H9 (cell line): ENCODE data around the gene RPEL1. TPM values are rescaled to one million over a fixed set of nuclear protein-coding genes. Genes with fewer than 3 reads are reported as not detected.

Source experiments
- DNase-seq: peaks from one replicate; pipeline ENCODE4 v3.0.0-alpha.2; 2017
- H2AFZ ChIP-seq: one replicate; pipeline ENCODE4 v1.6.1; 2013; ENCODE audit warnings: mild to moderate bottlenecking, low read length, control low read depth, moderate library complexity
- H2AK5ac ChIP-seq: 2 replicates; pipeline ENCODE4 v1.6.1; 2013; ENCODE audit warnings: low read length, control low read depth, mixed read lengths; ENCODE audit not compliant: insufficient read length
- H2BK120ac ChIP-seq: one replicate; pipeline ENCODE4 v1.6.1; 2013; ENCODE audit warnings: low read depth, mild to moderate bottlenecking, low read length, control low read depth, inconsistent platforms; ENCODE audit not compliant: poor library complexity, severe bottlenecking
- H2BK12ac ChIP-seq: 2 replicates; pipeline ENCODE4 v1.6.1; 2013; ENCODE audit warnings: low read length, control low read depth, mixed read lengths, low read depth; ENCODE audit not compliant: insufficient read length
- H2BK15ac ChIP-seq: 2 replicates; pipeline ENCODE4 v1.6.1; 2013; ENCODE audit warnings: low read depth, low read length, control low read depth
- H2BK20ac ChIP-seq: one replicate; pipeline ENCODE4 v1.6.1; 2013; ENCODE audit warnings: low read depth, mild to moderate bottlenecking, low read length, control low read depth, inconsistent platforms; ENCODE audit not compliant: poor library complexity, severe bottlenecking
- H2BK5ac ChIP-seq: 2 replicates; pipeline ENCODE4 v1.6.1; 2013; ENCODE audit warnings: low read length, control low read depth, mixed read lengths; ENCODE audit not compliant: insufficient read length
- H3K14ac ChIP-seq: 2 replicates; pipeline ENCODE4 v1.6.1; 2013; ENCODE audit warnings: low read length, control low read depth; ENCODE audit not compliant: insufficient read depth
- H3K18ac ChIP-seq: 2 replicates; pipeline ENCODE4 v1.6.1; 2013; ENCODE audit warnings: low read depth, mild to moderate bottlenecking, mixed read lengths, low read length, control low read depth; ENCODE audit not compliant: insufficient read length
- H3K23ac ChIP-seq: 2 replicates; pipeline ENCODE4 v1.6.1; 2013; ENCODE audit warnings: low read length, control low read depth, mixed read lengths, low read depth; ENCODE audit not compliant: insufficient read length
- H3K23me2 ChIP-seq: 2 replicates; pipeline ENCODE4 v1.6.1; 2013; ENCODE audit warnings: low read depth, mild to moderate bottlenecking, mixed read lengths, low read length, control low read depth; ENCODE audit not compliant: insufficient read length, poor library complexity, severe bottlenecking
- H3K27ac ChIP-seq: 2 replicates; pipeline ENCODE4 v1.5.1; 2013; ENCODE audit warnings: low read length, control low read depth, mixed read lengths, low read depth; ENCODE audit not compliant: insufficient read length
- H3K27me3 ChIP-seq: 2 replicates; pipeline ENCODE4 v1.6.1; 2013; ENCODE audit warnings: low read length, control low read depth, inconsistent platforms; ENCODE audit not compliant: insufficient read depth
- H3K4ac ChIP-seq: 2 replicates; pipeline ENCODE4 v1.6.1; 2013; ENCODE audit warnings: low read depth, mild to moderate bottlenecking, control low read depth, inconsistent platforms, low read length, moderate library complexity
- H3K4me1 ChIP-seq: 2 replicates; pipeline ENCODE4 v1.6.1; 2013; ENCODE audit warnings: low read length, control low read depth, inconsistent platforms; ENCODE audit not compliant: insufficient read depth
- H3K4me2 ChIP-seq: 2 replicates; pipeline ENCODE4 v1.6.1; 2013; ENCODE audit warnings: low read length, control low read depth, mixed read lengths; ENCODE audit not compliant: insufficient read length, insufficient read depth
- H3K56ac ChIP-seq: 2 replicates; pipeline ENCODE4 v1.6.1; 2013; ENCODE audit warnings: low read depth, mild to moderate bottlenecking, mixed read lengths, low read length, control low read depth; ENCODE audit not compliant: insufficient read length
- H3K79me1 ChIP-seq: 2 replicates; pipeline ENCODE4 v1.6.1; 2013; ENCODE audit warnings: low read depth, mild to moderate bottlenecking, moderate library complexity, low read length, control low read depth, inconsistent platforms; ENCODE audit not compliant: insufficient read depth, poor library complexity, severe bottlenecking
- H3K79me2 ChIP-seq: 2 replicates; pipeline ENCODE4 v1.6.1; 2013; ENCODE audit warnings: low read length, control low read depth, inconsistent platforms; ENCODE audit not compliant: insufficient read depth
- H3K9ac ChIP-seq: 2 replicates; pipeline ENCODE4 v1.6.1; 2013; ENCODE audit warnings: low read length, control low read depth, mixed read lengths; ENCODE audit not compliant: insufficient read length; ENCODE audit errors: extremely low read depth
- H3K9me3 ChIP-seq: one replicate; pipeline ENCODE4 v1.6.1; 2013; ENCODE audit warnings: low read depth, low read length, inconsistent platforms; ENCODE audit not compliant: control insufficient read depth
- H3T11ph ChIP-seq: one replicate; pipeline ENCODE4 v1.6.1; 2013; ENCODE audit warnings: mild to moderate bottlenecking, low read length, control low read depth, inconsistent platforms
- H4K20me1 ChIP-seq: one replicate; pipeline ENCODE4 v1.6.1; 2013; ENCODE audit not compliant: control insufficient read depth, insufficient read length, insufficient read depth
- H4K5ac ChIP-seq: 2 replicates; pipeline ENCODE4 v1.6.1; 2013; ENCODE audit warnings: low read depth, mild to moderate bottlenecking, mixed read lengths, low read length, control low read depth; ENCODE audit not compliant: insufficient read length
- H4K8ac ChIP-seq: replicated peaks from 2 replicates; pipeline ENCODE4 v1.6.1; 2013; ENCODE audit warnings: low read length, control low read depth, mixed read lengths, low read depth; ENCODE audit not compliant: insufficient read length
- H4K91ac ChIP-seq: 2 replicates; pipeline ENCODE4 v1.6.1; 2013; ENCODE audit warnings: low read depth, mild to moderate bottlenecking, moderate library complexity, mixed read lengths, low read length, control low read depth; ENCODE audit not compliant: insufficient read length
- H3K27ac Mint-ChIP-seq, 3 experiments: 2 replicates in 2 of 3; 3 replicates in 1 of 3; pipeline ENCODE4 v1.8.0; 2020 to 2021; ENCODE audit warnings: mixed read lengths in 3 of 3, mild to moderate bottlenecking in 1 of 3, moderate library complexity in 1 of 3
- H3K27me3 Mint-ChIP-seq: 2 replicates; pipeline ENCODE4 v1.8.0; 2021; ENCODE audit warnings: low read depth, mild to moderate bottlenecking, moderate library complexity, mixed read lengths
- H3K36me3 Mint-ChIP-seq, 3 experiments: 2 replicates in 2 of 3; 3 replicates in 1 of 3; pipeline ENCODE4 v1.8.0; 2020 to 2021; ENCODE audit warnings: low read depth in 3 of 3, mixed read lengths in 3 of 3; ENCODE audit not compliant: insufficient read depth in 1 of 3
- H3K4me1 Mint-ChIP-seq, 2 experiments: 2 replicates each; pipeline ENCODE4 v1.8.0; 2020; ENCODE audit warnings: mixed read lengths in 2 of 2
- H3K4me3 Mint-ChIP-seq, 2 experiments: 2 replicates in 1 of 2; 3 replicates in 1 of 2; pipeline ENCODE4 v1.8.0; 2020 to 2021; ENCODE audit warnings: mild to moderate bottlenecking in 2 of 2, mixed read lengths in 2 of 2, moderate library complexity in 1 of 2
- H3K9me3 Mint-ChIP-seq, 2 experiments: 2 replicates in 1 of 2; 3 replicates in 1 of 2; pipeline ENCODE4 v1.8.0; 2020; ENCODE audit warnings: mild to moderate bottlenecking in 2 of 2, mixed read lengths in 2 of 2, moderate library complexity in 1 of 2
- WGBS: extraction: QIAGEN DNeasy Blood & Tissue Kit; methylation state at CpG from one replicate; pipeline ENCODE4 v1.1.7; 2013; ENCODE audit warnings: missing lambda C conversion rate, low lambda C conversion rate, mixed read lengths; ENCODE audit not compliant: insufficient read length; ENCODE audit errors: extremely low coverage; 5-methylcytosine and 5-hydroxymethylcytosine counted together
- total RNA-seq: library from RNA; stranded (reverse); gene quantifications from 2 replicates; pipeline ENCODE4 v1.2.1, GENCODE V29; 2021
- TF ChIP-seq, protein P1 (sequence below): fragments of 200-600 bp; sonication (generic); conservative IDR thresholded peaks from 3 replicates; pipeline ENCODE4 v1.8.0; 2021; ENCODE audit warnings: antibody characterized with exemption, mild to moderate bottlenecking

Gene RPEL1
- total RNA-seq, 1 experiment from 2014 or later, result 0.13 TPM

DNA sequence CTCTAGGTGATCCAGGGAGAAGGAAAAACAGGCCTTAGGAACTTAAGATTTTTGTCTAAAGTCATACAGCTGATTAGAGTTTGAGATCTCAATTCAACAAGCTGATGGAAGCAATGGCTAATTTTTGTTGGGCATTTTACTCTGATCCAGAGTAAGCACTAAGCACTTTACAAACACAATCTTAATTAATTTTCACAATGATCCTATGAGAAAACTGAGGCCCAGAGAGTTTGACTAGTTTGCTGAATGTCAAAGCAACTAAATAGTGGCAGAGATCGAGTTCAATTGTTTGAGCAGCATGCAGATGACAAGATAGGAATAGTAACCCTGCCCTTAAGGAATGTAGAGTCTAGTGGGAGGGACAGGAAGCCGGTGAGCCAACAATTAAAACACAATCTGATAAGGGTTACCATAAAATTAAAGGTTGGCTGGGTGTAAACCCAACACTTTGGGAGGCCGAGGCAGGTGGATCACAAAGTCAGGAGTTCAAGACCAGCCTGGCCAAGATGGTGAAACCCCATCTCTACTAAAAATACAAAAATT is 13.5 kb upstream of the RPEL1 start:
- no peak overlapping the region for H2AFZ ChIP-seq
- H3K9me3 Mint-ChIP-seq, result no peaks in the 10 kb centered on the region; a peak in 1 of 5 replicates
- H3K18ac ChIP-seq, result peak overlapping the region; percentile 48

More for the DNA sequence above, 13.5 kb upstream of the RPEL1 start:
- Mint-ChIP-seq H3K4me1 (peaks cover 23 to 24% of the 10 kb centered on the region in 2 experiments), H3K36me3 (peaks cover 0 to 3% (median 0%) of the 10 kb centered on the region in 3 experiments; a peak in 1 of 7 replicates), H3K4me3 (no peak overlapping the region), H3K27ac (peak overlapping the region; percentile 19 to 89 (median 66)), H3K27me3 (no peaks in the 10 kb centered on the region)
- Histone ChIP-seq H3K27me3 (no peaks in the 10 kb centered on the region), H2BK5ac (no peak overlapping the region), H2BK20ac (no peak overlapping the region), H2BK12ac (no peak overlapping the region), H2BK120ac (no peak overlapping the region), H4K20me1 (no peaks in the 10 kb centered on the region), H4K8ac (no peak overlapping the region), H3K23ac (no peak overlapping the region), H3K4me2 (no peak overlapping the region), H3K9me3 (no peaks in the 10 kb centered on the region), H2BK15ac (no peak overlapping the region), H4K5ac (no peak overlapping the region), H3K14ac (no peak overlapping the region), H3T11ph (no peak overlapping the region), H2AK5ac (no peak overlapping the region), H4K91ac (no peak overlapping the region), H3K4me1 (peaks cover 9% of the 10 kb centered on the region; the same call in 1 of the 2 replicates), H3K56ac (no peak overlapping the region), H3K23me2 (no peaks in the 10 kb centered on the region), H3K79me1 (no peaks in the 10 kb centered on the region), H3K9ac (no peak overlapping the region), H3K4ac (no peak overlapping the region), H3K27ac (peak overlapping the region; percentile 95), H3K79me2 (no peaks in the 10 kb centered on the region)
- TF ChIP-seq, protein P1, sequence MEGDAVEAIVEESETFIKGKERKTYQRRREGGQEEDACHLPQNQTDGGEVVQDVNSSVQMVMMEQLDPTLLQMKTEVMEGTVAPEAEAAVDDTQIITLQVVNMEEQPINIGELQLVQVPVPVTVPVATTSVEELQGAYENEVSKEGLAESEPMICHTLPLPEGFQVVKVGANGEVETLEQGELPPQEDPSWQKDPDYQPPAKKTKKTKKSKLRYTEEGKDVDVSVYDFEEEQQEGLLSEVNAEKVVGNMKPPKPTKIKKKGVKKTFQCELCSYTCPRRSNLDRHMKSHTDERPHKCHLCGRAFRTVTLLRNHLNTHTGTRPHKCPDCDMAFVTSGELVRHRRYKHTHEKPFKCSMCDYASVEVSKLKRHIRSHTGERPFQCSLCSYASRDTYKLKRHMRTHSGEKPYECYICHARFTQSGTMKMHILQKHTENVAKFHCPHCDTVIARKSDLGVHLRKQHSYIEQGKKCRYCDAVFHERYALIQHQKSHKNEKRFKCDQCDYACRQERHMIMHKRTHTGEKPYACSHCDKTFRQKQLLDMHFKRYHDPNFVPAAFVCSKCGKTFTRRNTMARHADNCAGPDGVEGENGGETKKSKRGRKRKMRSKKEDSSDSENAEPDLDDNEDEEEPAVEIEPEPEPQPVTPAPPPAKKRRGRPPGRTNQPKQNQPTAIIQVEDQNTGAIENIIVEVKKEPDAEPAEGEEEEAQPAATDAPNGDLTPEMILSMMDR, result no peak
- whole genome bisulfite sequencing, result no CpG with 5 or more reads among the region's 3 CpGs
- DNase-seq, result no peak
